Glomerular visceral epithelial cell (primary cell): ENCODE measurements around the gene TEPSIN.

Experiments
- DNase-seq: peaks from one replicate; pipeline ENCODE4 v3.0.0-alpha.2; 2016; ENCODE audit errors: extremely low spot score

The TEPSIN gene

GRCh38 chr17:81183807-81184206 lies 55.0 kb downstream of the TEPSIN start:
- no peak for DNase-seq

- no peak for DNase-seq
Observed at GRCh38 chr17:81183316-81183715, 55.5 kb downstream of the TEPSIN start.

GRCh38 chr17:81182596-81182995 lies 56.3 kb downstream of the TEPSIN start:
- DNase-seq: no peak

GRCh38 chr17:81181811-81182185 lies 57.1 kb downstream of the TEPSIN start:
- DNase-seq: no peak

- no peak for DNase-seq
Observed at GRCh38 chr17:81180836-81181810, 57.7 kb downstream of the TEPSIN start.

GRCh38 chr17:81179861-81180260 lies 59.0 kb downstream of the TEPSIN start:
- DNase-seq: no peak

GRCh38 chr17:81179220-81179619 lies 59.6 kb downstream of the TEPSIN start:
- no peak for DNase-seq
